Parathyroid adenoma (tissue), 2 donors: ENCODE results near the gene ZNF81.
"Not testable (repeated sequence)": the region's sequence is repeated elsewhere in the genome, so short reads cannot be mapped to it uniquely, and the experiment has no call there.

ENCODE experiments used
- H2AFZ ChIP-seq: fragments of 300-600 bp; sonication (generic); one replicate; pipeline ENCODE4 v1.7.0; 2017; ENCODE audit warnings: antibody characterized with exemption, mild to moderate bottlenecking
- H3K27ac ChIP-seq: fragments of 300-600 bp; sonication (generic); one replicate; pipeline ENCODE4 v1.7.0; 2017
- H3K27me3 ChIP-seq: fragments of 300-600 bp; sonication (generic); one replicate; pipeline ENCODE4 v1.7.0; 2017; ENCODE audit warnings: low read length; ENCODE audit not compliant: control insufficient read depth, insufficient read depth
- H3K36me3 ChIP-seq: fragments of 300-600 bp; sonication (generic); one replicate; pipeline ENCODE4 v1.7.0; 2017; ENCODE audit warnings: low read length; ENCODE audit not compliant: control insufficient read depth, insufficient read depth
- H3K4me1 ChIP-seq: fragments of 300-600 bp; sonication (generic); one replicate; pipeline ENCODE4 v1.7.0; 2017; ENCODE audit warnings: control low read depth
- H3K4me2 ChIP-seq: fragments of 300-600 bp; sonication (generic); one replicate; pipeline ENCODE4 v1.7.0; 2017; ENCODE audit warnings: low read length
- H3K4me3 ChIP-seq: fragments of 300-600 bp; sonication (generic); one replicate; pipeline ENCODE4 v1.7.0; 2017; ENCODE audit warnings: low read depth, low read length
- H3K79me2 ChIP-seq: fragments of 300-600 bp; sonication (generic); one replicate; pipeline ENCODE4 v1.7.0; 2017; ENCODE audit warnings: control low read depth
- H3K9ac ChIP-seq: fragments of 300-600 bp; sonication (generic); one replicate; pipeline ENCODE4 v1.7.0; 2017; ENCODE audit warnings: mild to moderate bottlenecking
- H3K9me3 ChIP-seq: fragments of 300-600 bp; sonication (generic); one replicate; pipeline ENCODE4 v1.7.0; 2017; ENCODE audit warnings: low read length; ENCODE audit not compliant: control insufficient read depth
- CTCF ChIP-seq: fragments of 300-600 bp; sonication (generic); IDR thresholded peaks from one replicate; pipeline ENCODE4 v1.7.0; 2017; ENCODE audit warnings: antibody characterized with exemption, mild to moderate bottlenecking
- donor health status: primary hyperparathyroidism.

Gene ZNF81

GRCh38 chrX:47836164-47837072 lies at the start of gene ZNF81:
TSS of gene ZNF81 (plus strand) at chrX:47836902. CDS start at chrX:47846268, 9,366 bp downstream.
- H3K4me3 ChIP-seq = peak within 1 kb of the TSS; percentile 70
- no peaks in the 10 kb centered on the region for H3K9me3 ChIP-seq
- no peaks in the 10 kb centered on the region for H3K27me3 ChIP-seq
- H3K4me2 ChIP-seq = peak within 1 kb of the TSS; percentile 73
- H2AFZ ChIP-seq = peak within 1 kb of the TSS; percentile 82
- peaks cover 5% of the 10 kb centered on the region for H3K4me1 ChIP-seq
- H3K36me3 ChIP-seq = no peaks in the 10 kb centered on the region
- H3K79me2 ChIP-seq = peaks cover 2% of the 10 kb centered on the region
- H3K9ac ChIP-seq = no peak within 1 kb of the TSS
- peak within 1 kb of the TSS; percentile 85 for H3K27ac ChIP-seq
- no peak for TF ChIP-seq CTCF

- Histone ChIP-seq H3K27me3 (no peaks in the 10 kb centered on the region), H3K4me3 (no peak overlapping the region), H3K36me3 (no peaks in the 10 kb centered on the region), H3K4me2 (no peak overlapping the region), H3K9ac (no peak overlapping the region), H3K9me3 (no peaks in the 10 kb centered on the region), H3K79me2 (no peaks in the 10 kb centered on the region), H3K27ac (no peak overlapping the region), H2AFZ (peak overlapping the region; percentile 42), H3K4me1 (no peaks in the 10 kb centered on the region)
- no peak for TF ChIP-seq CTCF
Measured at GRCh38 chrX:47796433-47796906, 40.2 kb upstream of the ZNF81 start.

- Histone ChIP-seq H3K9ac (no peak overlapping the region), H3K36me3 (no peaks in the 10 kb centered on the region), H2AFZ (no peak overlapping the region), H3K4me2 (no peak overlapping the region), H3K79me2 (no peaks in the 10 kb centered on the region), H3K27me3 (no peaks in the 10 kb centered on the region), H3K4me1 (no peaks in the 10 kb centered on the region), H3K27ac (no peak overlapping the region), H3K9me3 (no peaks in the 10 kb centered on the region), H3K4me3 (no peak overlapping the region)
- TF ChIP-seq CTCF = no peak
Measured at GRCh38 chrX:47797084-47797483, 39.6 kb upstream of the ZNF81 start.

GRCh38 chrX:47798861-47799260 lies 37.8 kb upstream of the ZNF81 start:
- Histone ChIP-seq H3K4me2 (no peak overlapping the region), H3K36me3 (no peaks in the 10 kb centered on the region), H2AFZ (no peak overlapping the region), H3K4me3 (no peak overlapping the region), H3K4me1 (no peaks in the 10 kb centered on the region), H3K9ac (no peak overlapping the region), H3K27me3 (no peaks in the 10 kb centered on the region), H3K27ac (no peak overlapping the region), H3K79me2 (no peaks in the 10 kb centered on the region), H3K9me3 (no peaks in the 10 kb centered on the region)
- no peak for TF ChIP-seq CTCF

GRCh38 chrX:47802589-47802988 lies 34.1 kb upstream of the ZNF81 start:
- Histone ChIP-seq H3K27me3 (no peaks in the 10 kb centered on the region), H3K36me3 (no peaks in the 10 kb centered on the region), H3K79me2 (no peaks in the 10 kb centered on the region), H3K27ac (no peak overlapping the region), H3K9ac (no peak overlapping the region), H3K4me3 (no peak overlapping the region), H3K9me3 (no peaks in the 10 kb centered on the region), H2AFZ (no peak overlapping the region), H3K4me1 (no peaks in the 10 kb centered on the region), H3K4me2 (no peak overlapping the region)
- TF ChIP-seq CTCF = no peak

- not testable (repeated sequence) for H3K27ac ChIP-seq, H3K4me1 ChIP-seq, H3K79me2 ChIP-seq, H3K4me3 ChIP-seq, H3K9me3 ChIP-seq, H3K9ac ChIP-seq, H3K4me2 ChIP-seq, H2AFZ ChIP-seq, H3K27me3 ChIP-seq, H3K36me3 ChIP-seq
Measured at GRCh38 chrX:47803103-47803502, 33.6 kb upstream of the ZNF81 start.
